GM19463 (cell line): Measurements from ENCODE around the gene VPS13D.
"Not testable (repeated sequence)": the region's sequence is repeated elsewhere in the genome, so short reads cannot be mapped to it uniquely, and the experiment has no call there.

ENCODE experiments used
- ATAC-seq: cut with Tn5 transposase; IDR thresholded peaks from one replicate; pipeline ENCODE4 v1.9.1; 2021; ENCODE audit warnings: mild to moderate bottlenecking, moderate library complexity; ENCODE audit not compliant: unreplicated experiment

The VPS13D gene

GRCh38 chr1:12444329-12444841, 214.6 kb downstream of the VPS13D start:
- no peak for ATAC-seq

- no peak for ATAC-seq
Measured at GRCh38 chr1:12445257-12445656, 215.4 kb downstream of the VPS13D start.

- no peak for ATAC-seq
Measured at GRCh38 chr1:12446593-12446992, 216.8 kb downstream of the VPS13D start.

- no peak for ATAC-seq
Measured at GRCh38 chr1:12447307-12447706, 217.5 kb downstream of the VPS13D start.

GRCh38 chr1:12447849-12448312, 218.1 kb downstream of the VPS13D start:
- no peak for ATAC-seq

- no peak for ATAC-seq
Measured at GRCh38 chr1:12448746-12449177, 218.9 kb downstream of the VPS13D start.

- no peak for ATAC-seq
Measured at GRCh38 chr1:12450090-12450755, 220.4 kb downstream of the VPS13D start.

- ATAC-seq = no peak
Measured at GRCh38 chr1:12450756-12451559, 221.1 kb downstream of the VPS13D start.

- ATAC-seq = no peak
Measured at GRCh38 chr1:12451560-12451900, 221.7 kb downstream of the VPS13D start.

- no peak for ATAC-seq
Measured at GRCh38 chr1:12452262-12452661, 222.4 kb downstream of the VPS13D start.

- ATAC-seq = no peak
Measured at GRCh38 chr1:12453400-12454343, 223.8 kb downstream of the VPS13D start.

GRCh38 chr1:12454406-12455391, 224.9 kb downstream of the VPS13D start:
- ATAC-seq = no peak

- ATAC-seq = not testable (repeated sequence)
Measured at GRCh38 chr1:12456081-12456480, 226.3 kb downstream of the VPS13D start.

- no peak for ATAC-seq
Measured at GRCh38 chr1:12456979-12457378, 227.1 kb downstream of the VPS13D start.

- no peak for ATAC-seq
Measured at GRCh38 chr1:12457771-12458170, 227.9 kb downstream of the VPS13D start.

- ATAC-seq = no peak
Measured at GRCh38 chr1:12458571-12458970, 228.7 kb downstream of the VPS13D start.

- no peak for ATAC-seq
Measured at GRCh38 chr1:12460121-12460520, 230.3 kb downstream of the VPS13D start.

GRCh38 chr1:12460911-12461621, 231.2 kb downstream of the VPS13D start:
- no peak for ATAC-seq

- ATAC-seq = no peak
Measured at GRCh38 chr1:12461754-12462153, 231.9 kb downstream of the VPS13D start.
